Esophagus muscularis mucosa (tissue), 3 donors: ENCODE data around the gene ABHD16B.

Experiments used
- POLR2AphosphoS5 ChIP-seq, 2 donors: sonication (generic); formaldehyde crosslinking; IDR thresholded peaks; one replicate each; pipeline ENCODE4 v1.6.1; 2017; ENCODE audit warnings: antibody characterized with exemption in 2 of 2
- TF ChIP-seq, protein P1 (sequence below), 3 experiments: fragments of 200-600 bp in 2 of 3; fragments of 450-650 bp in 1 of 3; sonication (generic) in 2 of 3; IDR thresholded peaks; one replicate each; pipeline ENCODE4 v1.5.1; 2017 to 2019; ENCODE audit warnings: antibody characterized with exemption in 3 of 3, mild to moderate bottlenecking in 2 of 3, moderate library complexity in 1 of 3

DNA sequence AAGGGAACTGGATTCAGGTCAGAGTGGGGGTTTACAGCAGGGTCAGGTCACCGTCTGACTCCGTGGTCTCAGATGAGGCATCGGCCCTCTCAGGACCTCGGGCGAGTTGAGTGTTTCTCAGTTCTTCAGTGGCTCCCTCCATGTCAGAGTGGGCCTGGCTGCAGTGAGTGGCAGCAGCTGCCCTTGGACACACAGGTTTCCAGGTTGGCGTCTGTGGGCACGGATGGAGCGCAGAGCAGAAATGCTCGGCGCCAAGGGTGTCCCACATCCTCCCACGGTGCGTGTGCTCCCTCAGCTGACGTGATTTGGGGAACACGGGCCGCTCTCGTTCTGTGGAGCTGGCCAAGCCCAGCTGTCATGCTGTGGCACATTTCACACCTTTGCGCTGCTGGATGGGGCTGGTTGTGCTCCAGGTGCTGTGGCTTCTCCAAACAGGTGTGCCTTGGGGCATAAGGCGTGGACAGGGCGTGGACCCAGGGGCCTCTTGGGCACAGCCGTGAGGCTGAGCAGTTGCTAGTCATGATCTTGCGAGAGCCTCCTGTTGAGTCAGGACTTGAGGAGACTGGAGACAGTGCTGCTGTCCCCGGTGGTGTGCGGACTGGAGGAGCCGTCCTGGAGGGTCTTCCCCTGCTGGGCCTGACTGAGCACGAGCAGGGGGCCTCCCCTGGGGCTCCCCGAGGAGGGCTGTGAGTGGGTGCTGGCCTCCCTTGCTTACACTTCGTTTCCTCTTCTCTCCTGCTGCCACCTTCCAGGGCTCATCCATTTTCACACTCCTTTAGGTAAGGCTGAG lies 24.2 kb downstream of the ABHD16B start:
- no peak for TF ChIP-seq POLR2AphosphoS5 (IDR thresholded peaks at IDR 0.05)
- TF ChIP-seq, protein P1, sequence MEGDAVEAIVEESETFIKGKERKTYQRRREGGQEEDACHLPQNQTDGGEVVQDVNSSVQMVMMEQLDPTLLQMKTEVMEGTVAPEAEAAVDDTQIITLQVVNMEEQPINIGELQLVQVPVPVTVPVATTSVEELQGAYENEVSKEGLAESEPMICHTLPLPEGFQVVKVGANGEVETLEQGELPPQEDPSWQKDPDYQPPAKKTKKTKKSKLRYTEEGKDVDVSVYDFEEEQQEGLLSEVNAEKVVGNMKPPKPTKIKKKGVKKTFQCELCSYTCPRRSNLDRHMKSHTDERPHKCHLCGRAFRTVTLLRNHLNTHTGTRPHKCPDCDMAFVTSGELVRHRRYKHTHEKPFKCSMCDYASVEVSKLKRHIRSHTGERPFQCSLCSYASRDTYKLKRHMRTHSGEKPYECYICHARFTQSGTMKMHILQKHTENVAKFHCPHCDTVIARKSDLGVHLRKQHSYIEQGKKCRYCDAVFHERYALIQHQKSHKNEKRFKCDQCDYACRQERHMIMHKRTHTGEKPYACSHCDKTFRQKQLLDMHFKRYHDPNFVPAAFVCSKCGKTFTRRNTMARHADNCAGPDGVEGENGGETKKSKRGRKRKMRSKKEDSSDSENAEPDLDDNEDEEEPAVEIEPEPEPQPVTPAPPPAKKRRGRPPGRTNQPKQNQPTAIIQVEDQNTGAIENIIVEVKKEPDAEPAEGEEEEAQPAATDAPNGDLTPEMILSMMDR (IDR thresholded peaks at IDR 0.05) = no peak
